OCI-LY3 (cell line): ENCODE results near the gene C9orf50.

ENCODE experiments used
- CTCF ChIP-seq: fragments of 200-600, 300-600 bp; sonication (generic); IDR thresholded peaks from 2 replicates; pipeline ENCODE4 v1.5.1; 2014; ENCODE audit warnings: antibody characterized with exemption, low read length, low read depth
- EZH2phosphoT487 ChIP-seq: fragments of 200-600 bp; shearing (Covaris generic); IDR thresholded peaks from 2 replicates; pipeline ENCODE4 v1.6.1; 2018; ENCODE audit warnings: antibody characterized with exemption, mixed run types, low read depth

- TF ChIP-seq CTCF (no peak), EZH2phosphoT487 (no peak)
Measured at GRCh38 chr9:129580211-129580915, 40.5 kb downstream of the C9orf50 start.
